ENCODE results near the gene IGF2. TPM values are rescaled to one million over a fixed set of nuclear protein-coding genes. Genes with fewer than 3 reads are reported as not detected.

IGF2 gene
- total RNA-seq, 1 donor from 2014 or later, result 6.6 TPM

GRCh38 chr11:2164861-2165555, 25.8 kb upstream of the IGF2 start:
- FAIRE-seq (no peak), DNase-seq (ENCODE audit: low read depth) (no peak)
- no peaks in the 10 kb centered on the region for H3K36me3 ChIP-seq (ENCODE audit: control insufficient read depth, insufficient read depth, low read length)
- no peaks in the 10 kb centered on the region for H3K27me3 ChIP-seq (ENCODE audit: control insufficient read depth, insufficient read depth, low read length)
- no peak for TF ChIP-seq CTCF (IDR thresholded peaks at IDR 0.05; ENCODE audit: insufficient read depth, low read length, severe bottlenecking)
- H3K4me3 ChIP-seq (ENCODE audit: low read depth, low read length), result no peak overlapping the region

DNA sequence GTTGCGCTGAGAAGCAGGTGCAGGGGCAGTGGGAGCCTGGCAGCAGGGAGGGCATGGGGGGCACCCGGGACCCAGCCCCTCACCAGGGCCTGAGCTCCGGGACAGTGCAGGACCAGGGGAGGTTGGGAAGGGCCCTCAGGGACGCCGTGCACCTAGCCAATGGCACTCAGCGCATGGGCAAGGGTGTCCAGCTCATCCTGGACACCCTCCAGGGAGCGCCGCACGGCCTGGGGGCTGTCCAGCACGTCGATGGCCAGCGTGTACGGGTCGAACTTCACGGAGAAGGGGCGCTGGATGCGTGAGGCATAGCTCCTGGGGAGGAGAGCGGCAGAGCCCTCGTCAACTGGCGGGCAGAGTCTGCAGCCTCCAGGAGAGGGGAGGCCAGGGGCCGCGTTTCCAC, 24.9 kb upstream of the IGF2 start:
- no peak for DNase-seq (ENCODE audit: low read depth)
- no peak for TF ChIP-seq CTCF (IDR thresholded peaks at IDR 0.05; ENCODE audit: insufficient read depth, low read length, severe bottlenecking)
- no peak for FAIRE-seq
- H3K27me3 ChIP-seq (ENCODE audit: control insufficient read depth, insufficient read depth, low read length), result no peaks in the 10 kb centered on the region
- no peaks in the 10 kb centered on the region for H3K36me3 ChIP-seq (ENCODE audit: control insufficient read depth, insufficient read depth, low read length)
- H3K4me3 ChIP-seq (ENCODE audit: low read depth, low read length), result no peak overlapping the region

GRCh38 chr11:2163428-2163978, 24.3 kb upstream of the IGF2 start:
- no peak for FAIRE-seq

GRCh38 chr11:2160736-2161259, 21.6 kb upstream of the IGF2 start, which contains the start of gene INS:
INS (minus strand) TSS chr11:2161209; CDS start chr11:2160971, 238 bp downstream.
- FAIRE-seq, result no peak
- no peak for DNase-seq (ENCODE audit: low read depth)
- H3K4me3 ChIP-seq (ENCODE audit: low read depth, low read length), result no peak within 1 kb of the TSS
- no peaks in the 10 kb centered on the region for H3K27me3 ChIP-seq (ENCODE audit: control insufficient read depth, insufficient read depth, low read length)
- no peaks in the 10 kb centered on the region for H3K36me3 ChIP-seq (ENCODE audit: control insufficient read depth, insufficient read depth, low read length)
- no peak for TF ChIP-seq CTCF (IDR thresholded peaks at IDR 0.05; ENCODE audit: insufficient read depth, low read length, severe bottlenecking)

More at GRCh38 chr11:2163428-2163978, 24.3 kb upstream of the IGF2 start:
- H3K36me3 ChIP-seq (ENCODE audit: control insufficient read depth, insufficient read depth, low read length), result no peaks in the 10 kb centered on the region
- H3K27me3 ChIP-seq (ENCODE audit: control insufficient read depth, insufficient read depth, low read length), result no peaks in the 10 kb centered on the region
- no peak for TF ChIP-seq CTCF (IDR thresholded peaks at IDR 0.05; ENCODE audit: insufficient read depth, low read length, severe bottlenecking)
- no peak overlapping the region for H3K4me3 ChIP-seq (ENCODE audit: low read depth, low read length)
- DNase-seq (ENCODE audit: low read depth), result no peak

GRCh38 chr11:2159536-2160413, 20.6 kb upstream of the IGF2 start:
- H3K36me3 ChIP-seq (ENCODE audit: control insufficient read depth, insufficient read depth, low read length), result no peaks in the 10 kb centered on the region
- no peak overlapping the region for H3K4me3 ChIP-seq (ENCODE audit: low read depth, low read length)
- FAIRE-seq (no peak), DNase-seq (ENCODE audit: low read depth) (no peak)
- no peak for TF ChIP-seq CTCF (IDR thresholded peaks at IDR 0.05; ENCODE audit: insufficient read depth, low read length, severe bottlenecking)
- H3K27me3 ChIP-seq (ENCODE audit: control insufficient read depth, insufficient read depth, low read length), result no peaks in the 10 kb centered on the region
